Lower lobe of right lung (tissue), 2 donors: ENCODE measurements around the gene RPL10. TPM values are rescaled to one million over a fixed set of nuclear protein-coding genes. Genes with fewer than 3 reads are reported as not detected.

Experiments used
- ATAC-seq, 2 donors: fragments of 200-7000 bp; cut with Tn5 transposase; one replicate each; pipeline ENCODE4 v1.9.1; 2020 to 2022; ENCODE audit warnings: mild to moderate bottlenecking in 2 of 2, moderate library complexity in 2 of 2
- DNase-seq: peaks from one replicate; pipeline ENCODE4 v3.0.0-alpha.2; 2020
- H3K27ac ChIP-seq: fragments of 200-600 bp; one replicate; pipeline ENCODE4 v1.8.0; 2022
- H3K27me3 ChIP-seq: fragments of 200-600 bp; one replicate; pipeline ENCODE4 v1.8.0; 2022; ENCODE audit warnings: low read depth
- H3K36me3 ChIP-seq: fragments of 200-600 bp; one replicate; pipeline ENCODE4 v1.8.0; 2022; ENCODE audit warnings: mild to moderate bottlenecking
- H3K4me1 ChIP-seq: fragments of 200-600 bp; one replicate; pipeline ENCODE4 v1.8.0; 2022
- H3K4me3 ChIP-seq: fragments of 200-600 bp; one replicate; pipeline ENCODE4 v1.8.0; 2022; ENCODE audit warnings: mild to moderate bottlenecking
- H3K9me3 ChIP-seq: fragments of 200-600 bp; one replicate; pipeline ENCODE4 v1.8.0; 2022
- CTCF ChIP-seq: fragments of 200-600 bp; IDR thresholded peaks from one replicate; pipeline ENCODE4 v1.8.0; 2022; ENCODE audit warnings: antibody characterized with exemption, mild to moderate bottlenecking
- intact Hi-C: fragments of 100-400 bp; cut with DNase I; formaldehyde crosslinking; loops from one replicate; pipeline ENCODE4 v1.11.0; 2022
- total RNA-seq: library from RNA; stranded (reverse); fragmentation: NEBNext Ultra II Directional; extraction: Animal tissue kit (Norgen Biotek cat#: 25700); gene quantifications from one replicate; pipeline ENCODE4 v1.2.1, GENCODE V29; 2021
- donor health status: DM: no; HTN: yes; CAD: no; lungs with severe emphysema.

The RPL10 gene
- total RNA-seq, 1 donor from 2014 or later, result 2,678 TPM

DNA sequence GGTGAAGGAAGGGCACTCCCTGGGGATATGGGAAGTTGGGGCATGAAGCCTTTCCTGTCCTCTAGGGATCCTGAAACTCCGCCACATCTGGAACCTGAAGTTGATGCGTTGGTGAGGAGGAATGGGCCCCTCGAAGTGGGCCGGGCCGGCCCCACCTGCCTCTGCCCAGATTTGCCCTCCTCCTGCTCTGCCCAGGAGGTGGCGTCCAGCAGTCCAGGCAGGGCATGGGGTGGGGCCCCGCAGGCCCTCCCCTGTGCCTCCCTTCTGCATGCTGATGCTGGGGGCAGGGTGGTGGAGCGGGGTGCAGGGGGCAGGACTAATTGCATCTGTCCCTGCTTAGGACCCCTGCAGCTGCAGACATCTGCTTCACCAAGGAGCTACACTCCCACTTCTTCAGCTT is 15.0 kb downstream of the RPL10 start:
- intact Hi-C loops, result no loop called here
- DNase-seq (no peak), ATAC-seq (no peak)
- no peaks in the 10 kb centered on the region for H3K9me3 ChIP-seq
- TF ChIP-seq CTCF, result no peak
- no peak overlapping the region for H3K4me3 ChIP-seq
- peaks cover 6% of the 10 kb centered on the region for H3K4me1 ChIP-seq
- H3K27me3 ChIP-seq, result no peaks in the 10 kb centered on the region
- peak overlapping the region; percentile 95 for H3K27ac ChIP-seq
- no peaks in the 10 kb centered on the region for H3K36me3 ChIP-seq

DNA sequence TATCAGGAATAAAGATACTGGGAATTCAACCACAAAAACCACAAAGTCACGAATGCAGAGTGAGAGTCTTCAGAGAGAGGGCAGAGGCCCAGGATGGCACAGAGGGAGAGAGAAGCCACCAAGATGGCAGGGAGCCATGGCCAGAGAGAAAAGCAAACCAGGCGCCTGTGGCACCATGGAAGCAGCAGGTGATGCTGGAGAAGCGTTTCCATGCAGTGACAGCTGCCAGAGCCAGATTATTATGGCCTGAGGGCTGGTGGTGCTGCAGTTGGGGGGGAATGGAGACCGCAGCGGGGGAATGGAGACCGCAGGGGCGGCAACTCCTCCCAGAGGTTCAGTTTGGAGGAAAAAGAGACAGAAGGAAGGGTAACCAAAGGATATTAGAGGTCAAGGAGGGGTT is 19.0 kb downstream of the RPL10 start:
- no peak for DNase-seq
- ATAC-seq, result no peak
- H3K9me3 ChIP-seq, result no peaks in the 10 kb centered on the region
- H3K4me3 ChIP-seq, result no peak overlapping the region
- no peak overlapping the region for H3K27ac ChIP-seq
- intact Hi-C loops, result no loop called here
- H3K27me3 ChIP-seq, result no peaks in the 10 kb centered on the region
- no peak for TF ChIP-seq CTCF
- no peaks in the 10 kb centered on the region for H3K36me3 ChIP-seq
- H3K4me1 ChIP-seq, result no peaks in the 10 kb centered on the region

DNA sequence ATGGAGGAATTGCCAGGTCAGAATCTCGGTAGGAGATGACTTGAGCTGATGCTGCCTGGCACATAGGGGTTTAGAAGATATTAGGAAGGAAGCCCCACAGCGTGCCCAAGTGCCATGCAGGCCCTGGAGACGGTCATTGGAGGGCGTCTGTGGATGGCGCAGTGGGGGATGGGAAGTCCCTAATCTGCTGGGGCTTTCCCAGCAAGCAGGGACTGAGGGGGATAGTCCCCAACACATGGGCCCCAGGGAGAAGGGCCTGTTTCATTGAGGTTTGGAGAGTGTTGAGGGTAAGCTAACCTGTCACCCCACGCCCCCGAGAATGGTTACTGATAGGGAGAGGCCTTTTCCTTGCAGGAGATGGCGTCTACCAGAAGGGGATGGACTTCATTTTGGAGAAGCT is 21.0 kb downstream of the RPL10 start:
- Histone ChIP-seq H3K4me1 (no peaks in the 10 kb centered on the region), H3K27ac (no peak overlapping the region), H3K9me3 (no peaks in the 10 kb centered on the region), H3K4me3 (no peak overlapping the region), H3K27me3 (no peaks in the 10 kb centered on the region), H3K36me3 (no peaks in the 10 kb centered on the region)
- DNase-seq (no peak), ATAC-seq (no peak)
- intact Hi-C loops, result no loop called here
- no peak for TF ChIP-seq CTCF

GRCh38 chrX:154419688-154420401 is 21.7 kb downstream of the RPL10 start:
- no peaks in the 10 kb centered on the region for H3K4me1 ChIP-seq
- TF ChIP-seq CTCF, result no peak
- H3K36me3 ChIP-seq, result no peaks in the 10 kb centered on the region
- H3K27me3 ChIP-seq, result no peaks in the 10 kb centered on the region
- no peaks in the 10 kb centered on the region for H3K9me3 ChIP-seq
- H3K4me3 ChIP-seq, result no peak overlapping the region
- ATAC-seq (peak in 1 of 2 donors; percentile 10), DNase-seq (no peak)
- intact Hi-C loops, result no loop called here
- no peak overlapping the region for H3K27ac ChIP-seq

GRCh38 chrX:154420402-154420756 is 22.2 kb downstream of the RPL10 start:
- DNase-seq (no peak), ATAC-seq (no peak)
- intact Hi-C loops, result no loop called here
- H3K4me3 ChIP-seq, result no peak overlapping the region
- no peak for TF ChIP-seq CTCF
- H3K4me1 ChIP-seq, result no peaks in the 10 kb centered on the region
- H3K36me3 ChIP-seq, result no peaks in the 10 kb centered on the region
- H3K9me3 ChIP-seq, result no peaks in the 10 kb centered on the region
- H3K27me3 ChIP-seq, result no peaks in the 10 kb centered on the region
- H3K27ac ChIP-seq, result no peak overlapping the region
